ENCODE results near the gene CTBP1. TPM values are rescaled to one million over a fixed set of nuclear protein-coding genes. Genes with fewer than 3 reads are reported as not detected.

The CTBP1 gene
- polyA plus RNA-seq, 1 donor (not counting 4 experiments of a cell fraction or from before 2014, with no cell fraction given), result 46.9 TPM

- H3K27ac ChIP-seq (ENCODE audit: control insufficient read depth, insufficient read depth, low read length), result peak overlapping the region; percentile 62
- peaks cover 10% of the 10 kb centered on the region for H4K20me1 ChIP-seq (ENCODE audit: control insufficient read depth, extremely low read depth, insufficient read depth, low read length)
- peaks cover 21 to 32% of the 10 kb centered on the region in 2 experiments for H3K36me3 ChIP-seq (ENCODE audit: control insufficient read depth in 2 of 2, extremely low read depth in 1 of 2, insufficient read depth in 2 of 2, low read length in 2 of 2)
Measured at GRCh38 chr4:1296324-1297022, 47.5 kb upstream of the CTBP1 start.

GRCh38 chr4:1295405-1296055 lies 46.6 kb upstream of the CTBP1 start:
- H3K9me3 ChIP-seq (ENCODE audit: control insufficient read depth, low read depth, low read length), result no peaks in the 10 kb centered on the region
- H3K36me3 ChIP-seq (ENCODE audit: control insufficient read depth in 2 of 2, extremely low read depth in 1 of 2, insufficient read depth in 2 of 2, low read length in 2 of 2), result peaks cover 21 to 30% of the 10 kb centered on the region in 2 experiments
- H3K4me2 ChIP-seq (ENCODE audit: control insufficient read depth, extremely low read depth, insufficient read depth, low read depth, low read length), result no peak overlapping the region
- H3K27ac ChIP-seq (ENCODE audit: control insufficient read depth, insufficient read depth, low read length), result no peak overlapping the region
- dilution Hi-C loops (cut with MboI; ENCODE audit: extremely low pct_ligation_motif_present, low sequenced_read_pairs), result no loop called here
- H3K9me1 ChIP-seq (ENCODE audit: control insufficient read depth, extremely low read depth, insufficient read depth, low read length), result no peaks in the 10 kb centered on the region
- no peaks in the 10 kb centered on the region for H3K27me3 ChIP-seq (ENCODE audit: control insufficient read depth, extremely low read depth, insufficient read depth, low read length)
- TF ChIP-seq CTCF (optimal IDR thresholded peaks at IDR 0.05 in 1 of 3, IDR thresholded peaks at IDR 0.05 in 1 of 3, conservative IDR thresholded peaks at IDR 0.05 in 1 of 3; ENCODE audit: extremely low read depth in 1 of 3, insufficient read depth in 2 of 3, low read length in 3 of 3), result no peak
- no peak for TF ChIP-seq EZH2 (IDR thresholded peaks at IDR 0.05; ENCODE audit: low read length)
- H3K79me2 ChIP-seq (ENCODE audit: control insufficient read depth, insufficient read depth, low read length), result peaks cover 96% of the 10 kb centered on the region
- H3K4me3 ChIP-seq (ENCODE audit: control insufficient read depth in 2 of 3, extremely low read depth in 1 of 3, insufficient read depth in 2 of 3, low read depth in 1 of 3, low read length in 3 of 3), result no peak overlapping the region
- H3K4me1 ChIP-seq (ENCODE audit: control insufficient read depth, extremely low read depth, insufficient read depth, low read length), result peaks cover 36% of the 10 kb centered on the region
- peaks cover 10% of the 10 kb centered on the region for H4K20me1 ChIP-seq (ENCODE audit: control insufficient read depth, extremely low read depth, insufficient read depth, low read length)
- H3K9ac ChIP-seq (ENCODE audit: control insufficient read depth, extremely low read depth, insufficient read depth, low read length), result no peak overlapping the region
- DNase-seq (ENCODE audit: low read depth, low spot score) (no peak), FAIRE-seq (no peak)
- no peak overlapping the region for H2AFZ ChIP-seq (ENCODE audit: control insufficient read depth, low read length)

More at GRCh38 chr4:1296324-1297022, 47.5 kb upstream of the CTBP1 start:
- H2AFZ ChIP-seq (ENCODE audit: control insufficient read depth, low read length), result no peak overlapping the region
- peaks cover 93% of the 10 kb centered on the region for H3K79me2 ChIP-seq (ENCODE audit: control insufficient read depth, insufficient read depth, low read length)
- no peaks in the 10 kb centered on the region for H3K27me3 ChIP-seq (ENCODE audit: control insufficient read depth, extremely low read depth, insufficient read depth, low read length)
- H3K4me2 ChIP-seq (ENCODE audit: control insufficient read depth, extremely low read depth, insufficient read depth, low read depth, low read length), result peak overlapping the region; percentile 39
- H3K4me3 ChIP-seq (ENCODE audit: control insufficient read depth in 2 of 3, extremely low read depth in 1 of 3, insufficient read depth in 2 of 3, low read depth in 1 of 3, low read length in 3 of 3), result peak overlapping the region in 2 of 3 experiments; percentile 24 to 38
- dilution Hi-C loops (cut with MboI; ENCODE audit: extremely low pct_ligation_motif_present, low sequenced_read_pairs), result no loop called here
- peaks cover 38% of the 10 kb centered on the region for H3K4me1 ChIP-seq (ENCODE audit: control insufficient read depth, extremely low read depth, insufficient read depth, low read length)
- FAIRE-seq (peak; percentile 83), DNase-seq (ENCODE audit: low read depth, low spot score) (no peak)
- no peaks in the 10 kb centered on the region for H3K9me3 ChIP-seq (ENCODE audit: control insufficient read depth, low read depth, low read length)
- TF ChIP-seq CTCF (optimal IDR thresholded peaks at IDR 0.05 in 1 of 3, IDR thresholded peaks at IDR 0.05 in 1 of 3, conservative IDR thresholded peaks at IDR 0.05 in 1 of 3; ENCODE audit: extremely low read depth in 1 of 3, insufficient read depth in 2 of 3, low read length in 3 of 3) (no peak), EZH2 (IDR thresholded peaks at IDR 0.05; ENCODE audit: low read length) (no peak)
- no peaks in the 10 kb centered on the region for H3K9me1 ChIP-seq (ENCODE audit: control insufficient read depth, extremely low read depth, insufficient read depth, low read length)
- H3K9ac ChIP-seq (ENCODE audit: control insufficient read depth, extremely low read depth, insufficient read depth, low read length), result peak overlapping the region; percentile 40

Measured in keratinocyte (primary cell).